C4-2B (cell line): ENCODE data around the gene RAB31.

ENCODE experiments used
- ZFX ChIP-seq: fragments of 450-650 bp; IDR thresholded peaks from 2 replicates; pipeline ENCODE4 v1.6.1; 2017
- TF ChIP-seq, protein P1 (sequence below): fragments of 450-650 bp; conservative IDR thresholded peaks from 2 replicates; pipeline ENCODE4 v1.5.1; 2017; ENCODE audit warnings: mild to moderate bottlenecking

DNA sequence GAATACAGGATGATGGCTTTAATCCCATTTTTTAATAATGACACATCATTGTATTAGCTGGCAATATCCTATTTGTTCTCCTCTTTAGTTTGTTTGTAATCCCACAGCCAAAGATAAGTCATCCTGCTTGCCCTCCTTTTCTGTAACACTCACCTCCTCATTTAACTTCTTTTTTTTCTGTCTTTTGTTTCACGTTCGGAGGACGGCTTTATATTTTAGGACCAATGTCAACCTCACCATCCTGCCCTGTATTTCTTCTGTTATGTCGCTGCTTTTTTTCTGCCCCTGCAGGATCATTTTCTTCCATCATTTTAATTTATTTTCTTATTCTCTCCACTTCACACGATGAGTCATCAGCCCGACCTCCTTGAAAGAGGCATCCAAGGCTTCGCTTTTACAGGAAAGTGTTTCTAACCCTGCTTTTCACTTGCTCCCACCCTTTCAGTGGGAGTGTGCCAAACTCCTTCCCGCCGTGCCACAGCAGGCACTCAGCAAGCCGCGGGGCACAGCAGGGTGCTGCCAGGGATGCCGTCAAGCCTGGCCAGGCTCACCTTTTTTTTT is 11.4 kb downstream of the RAB31 start:
- TF ChIP-seq, protein P1, sequence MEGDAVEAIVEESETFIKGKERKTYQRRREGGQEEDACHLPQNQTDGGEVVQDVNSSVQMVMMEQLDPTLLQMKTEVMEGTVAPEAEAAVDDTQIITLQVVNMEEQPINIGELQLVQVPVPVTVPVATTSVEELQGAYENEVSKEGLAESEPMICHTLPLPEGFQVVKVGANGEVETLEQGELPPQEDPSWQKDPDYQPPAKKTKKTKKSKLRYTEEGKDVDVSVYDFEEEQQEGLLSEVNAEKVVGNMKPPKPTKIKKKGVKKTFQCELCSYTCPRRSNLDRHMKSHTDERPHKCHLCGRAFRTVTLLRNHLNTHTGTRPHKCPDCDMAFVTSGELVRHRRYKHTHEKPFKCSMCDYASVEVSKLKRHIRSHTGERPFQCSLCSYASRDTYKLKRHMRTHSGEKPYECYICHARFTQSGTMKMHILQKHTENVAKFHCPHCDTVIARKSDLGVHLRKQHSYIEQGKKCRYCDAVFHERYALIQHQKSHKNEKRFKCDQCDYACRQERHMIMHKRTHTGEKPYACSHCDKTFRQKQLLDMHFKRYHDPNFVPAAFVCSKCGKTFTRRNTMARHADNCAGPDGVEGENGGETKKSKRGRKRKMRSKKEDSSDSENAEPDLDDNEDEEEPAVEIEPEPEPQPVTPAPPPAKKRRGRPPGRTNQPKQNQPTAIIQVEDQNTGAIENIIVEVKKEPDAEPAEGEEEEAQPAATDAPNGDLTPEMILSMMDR, result no peak
- no peak for TF ChIP-seq ZFX
